ENCODE measurements around the gene NELFE. TPM values are rescaled to one million over a fixed set of nuclear protein-coding genes. Genes with fewer than 3 reads are reported as not detected.

The NELFE gene
- total RNA-seq, 1 experiment from 2014 or later = 90.7 TPM

DNA sequence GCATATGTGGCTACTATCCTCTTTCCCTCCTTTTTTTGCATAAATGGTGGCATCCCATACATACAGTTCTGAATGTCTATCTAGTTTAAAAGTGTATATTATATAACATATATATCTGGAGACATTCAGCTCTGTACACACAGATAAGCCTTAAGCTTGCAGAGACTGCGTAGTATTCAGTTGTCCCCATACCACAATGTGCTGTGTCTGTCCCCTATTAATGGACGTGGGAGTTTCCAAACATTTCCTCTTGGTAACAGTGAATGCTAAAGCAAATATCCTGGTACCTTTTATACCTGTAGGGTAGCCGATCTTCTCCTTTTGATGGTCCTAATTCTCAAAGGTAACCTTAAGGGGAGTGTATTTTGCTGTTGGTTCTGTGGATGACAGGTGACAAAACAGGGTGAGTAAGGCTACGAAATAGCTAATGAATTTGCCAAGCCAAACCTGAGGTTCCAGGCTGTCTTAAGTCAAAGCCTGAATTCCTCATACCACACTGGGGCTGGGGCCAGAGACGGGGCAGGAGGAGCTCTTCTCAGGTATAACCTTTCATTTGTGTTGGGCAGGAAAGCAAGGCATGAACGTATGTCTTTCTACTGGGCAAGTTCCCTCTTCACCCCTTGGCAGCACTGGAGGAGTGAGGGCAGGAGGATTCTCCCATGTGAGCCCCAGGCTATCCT is 39.0 kb downstream of the NELFE start:
- Mint-ChIP-seq H3K27me3 (ENCODE audit: insufficient read depth, unreplicated experiment) (no peaks in the 10 kb centered on the region), H3K36me3 (ENCODE audit: insufficient read depth, unreplicated experiment) (no peaks in the 10 kb centered on the region), H3K4me3 (ENCODE audit: unreplicated experiment) (no peak overlapping the region), H3K27ac (ENCODE audit: low read depth, unreplicated experiment) (no peak overlapping the region), H3K4me1 (ENCODE audit: insufficient read depth, unreplicated experiment) (peaks cover 6% of the 10 kb centered on the region), H3K9me3 (ENCODE audit: unreplicated experiment) (no peaks in the 10 kb centered on the region)
- POLR2A ChIA-PET = interaction anchor here (0.6 to 0.8 kb wide), 4 partner anchors 13 to 268 kb away, joined by 3 to 5 read pairs (median 3); no protein-coding TSS in a partner anchor
- CTCF ChIA-PET = interaction anchor here (0.6 kb wide), 1 partner anchor 92 kb away, joined by 3 read pairs; the partner anchor contains the start of gene HSPA1B
- intact Hi-C loops (cut with micrococcal nuclease) = no loop called here
- BruUV-seq (replicated peaks) = no TSS peak
- no peak for DNase-seq (ENCODE audit: unreplicated experiment)
- TF ChIP-seq, protein P1, sequence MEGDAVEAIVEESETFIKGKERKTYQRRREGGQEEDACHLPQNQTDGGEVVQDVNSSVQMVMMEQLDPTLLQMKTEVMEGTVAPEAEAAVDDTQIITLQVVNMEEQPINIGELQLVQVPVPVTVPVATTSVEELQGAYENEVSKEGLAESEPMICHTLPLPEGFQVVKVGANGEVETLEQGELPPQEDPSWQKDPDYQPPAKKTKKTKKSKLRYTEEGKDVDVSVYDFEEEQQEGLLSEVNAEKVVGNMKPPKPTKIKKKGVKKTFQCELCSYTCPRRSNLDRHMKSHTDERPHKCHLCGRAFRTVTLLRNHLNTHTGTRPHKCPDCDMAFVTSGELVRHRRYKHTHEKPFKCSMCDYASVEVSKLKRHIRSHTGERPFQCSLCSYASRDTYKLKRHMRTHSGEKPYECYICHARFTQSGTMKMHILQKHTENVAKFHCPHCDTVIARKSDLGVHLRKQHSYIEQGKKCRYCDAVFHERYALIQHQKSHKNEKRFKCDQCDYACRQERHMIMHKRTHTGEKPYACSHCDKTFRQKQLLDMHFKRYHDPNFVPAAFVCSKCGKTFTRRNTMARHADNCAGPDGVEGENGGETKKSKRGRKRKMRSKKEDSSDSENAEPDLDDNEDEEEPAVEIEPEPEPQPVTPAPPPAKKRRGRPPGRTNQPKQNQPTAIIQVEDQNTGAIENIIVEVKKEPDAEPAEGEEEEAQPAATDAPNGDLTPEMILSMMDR (IDR thresholded peaks at IDR 0.05; ENCODE audit: unreplicated experiment) = no peak

DNA sequence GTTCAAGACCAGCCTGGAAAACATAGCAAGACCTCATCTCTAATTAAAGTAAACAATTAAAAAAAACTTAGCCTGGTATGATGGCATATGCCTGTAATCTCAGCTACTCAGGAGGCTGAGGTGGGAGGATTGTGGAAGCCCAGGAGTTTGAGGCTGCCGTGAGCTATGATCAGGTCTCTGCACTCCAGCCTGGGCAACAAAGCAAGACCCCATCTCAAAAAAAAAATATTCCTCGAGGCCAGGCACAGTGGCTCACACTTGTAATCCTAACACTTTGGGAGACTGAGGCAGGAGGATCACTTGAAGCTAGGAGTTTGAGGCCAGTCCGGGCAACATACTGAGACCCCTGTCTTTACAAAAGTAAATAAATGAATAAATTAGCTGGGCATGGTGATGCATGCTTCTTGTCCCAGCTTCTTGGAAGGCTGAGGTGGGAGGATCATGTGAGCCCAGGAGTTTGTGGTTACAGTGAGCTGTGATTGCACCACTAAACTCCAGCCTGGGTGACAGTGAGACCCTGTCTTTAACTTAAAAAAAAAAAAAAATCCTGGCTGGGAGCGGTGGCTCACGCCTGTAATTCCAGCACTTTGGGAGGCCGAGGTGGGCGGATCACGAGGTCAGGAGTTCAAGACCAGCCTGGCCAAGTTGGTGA is 40.6 kb downstream of the NELFE start:
- TF ChIP-seq, protein P1 (IDR thresholded peaks at IDR 0.05; ENCODE audit: unreplicated experiment) = no peak
- Mint-ChIP-seq H3K27ac (ENCODE audit: low read depth, unreplicated experiment) (no peak overlapping the region), H3K27me3 (ENCODE audit: insufficient read depth, unreplicated experiment) (no peaks in the 10 kb centered on the region), H3K9me3 (ENCODE audit: unreplicated experiment) (no peaks in the 10 kb centered on the region), H3K36me3 (ENCODE audit: insufficient read depth, unreplicated experiment) (no peaks in the 10 kb centered on the region), H3K4me1 (ENCODE audit: insufficient read depth, unreplicated experiment) (peaks cover 6% of the 10 kb centered on the region), H3K4me3 (ENCODE audit: unreplicated experiment) (no peak overlapping the region)
- intact Hi-C loops (cut with micrococcal nuclease) = no loop called here
- no TSS peak for BruUV-seq (replicated peaks)
- no peak for DNase-seq (ENCODE audit: unreplicated experiment)
- ChIA-PET CTCF (interaction anchor here (0.6 to 1.4 kb wide), 4 partner anchors 20 to 371 kb away, joined by 3 to 8 read pairs (median 3); partner anchors contain the start of gene NFKBIL1), POLR2A (interaction anchor here (0.6 to 1.7 kb wide), 8 partner anchors 10 to 376 kb away, joined by 3 to 6 read pairs (median 4); partner anchors contain the start of genes CFB and DDX39B)

DNA sequence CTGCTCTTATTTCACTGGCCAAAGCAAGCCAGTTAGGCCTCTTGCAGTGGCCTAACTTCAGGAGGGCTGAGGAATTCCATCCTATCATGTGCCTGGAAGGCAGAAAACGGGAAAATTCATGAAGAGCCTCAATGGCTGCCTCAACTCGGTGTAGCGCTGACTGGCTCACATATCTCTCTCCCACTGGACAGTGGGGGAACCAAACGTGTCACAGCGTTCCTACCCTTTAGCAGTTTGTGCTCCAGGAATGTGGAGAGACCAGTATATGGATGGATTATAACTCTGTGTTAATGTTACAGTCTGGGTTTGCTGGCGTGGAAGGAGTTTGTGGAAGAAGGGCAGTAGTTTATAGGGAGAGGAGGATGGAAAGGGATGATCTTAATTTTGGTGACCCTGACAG is 43.0 kb downstream of the NELFE start:
- no peak overlapping the region for H3K27ac Mint-ChIP-seq (ENCODE audit: low read depth, unreplicated experiment)
- ChIA-PET POLR2A (interaction anchor here (0.8 to 1.2 kb wide), 2 partner anchors 30 to 163 kb away, joined by 4 to 6 read pairs; partner anchors contain the start of gene CFB), CTCF (no interaction called here)
- TF ChIP-seq, protein P1 (IDR thresholded peaks at IDR 0.05; ENCODE audit: unreplicated experiment) = no peak
- intact Hi-C loops (cut with micrococcal nuclease) = no loop called here
- no TSS peak for BruUV-seq (replicated peaks)
- H3K36me3 Mint-ChIP-seq (ENCODE audit: insufficient read depth, unreplicated experiment) = no peaks in the 10 kb centered on the region
- DNase-seq (ENCODE audit: unreplicated experiment) = no peak
- H3K4me3 Mint-ChIP-seq (ENCODE audit: unreplicated experiment) = no peak overlapping the region
- no peaks in the 10 kb centered on the region for H3K27me3 Mint-ChIP-seq (ENCODE audit: insufficient read depth, unreplicated experiment)
- peaks cover 6% of the 10 kb centered on the region for H3K4me1 Mint-ChIP-seq (ENCODE audit: insufficient read depth, unreplicated experiment)
- no peaks in the 10 kb centered on the region for H3K9me3 Mint-ChIP-seq (ENCODE audit: unreplicated experiment)

DNA sequence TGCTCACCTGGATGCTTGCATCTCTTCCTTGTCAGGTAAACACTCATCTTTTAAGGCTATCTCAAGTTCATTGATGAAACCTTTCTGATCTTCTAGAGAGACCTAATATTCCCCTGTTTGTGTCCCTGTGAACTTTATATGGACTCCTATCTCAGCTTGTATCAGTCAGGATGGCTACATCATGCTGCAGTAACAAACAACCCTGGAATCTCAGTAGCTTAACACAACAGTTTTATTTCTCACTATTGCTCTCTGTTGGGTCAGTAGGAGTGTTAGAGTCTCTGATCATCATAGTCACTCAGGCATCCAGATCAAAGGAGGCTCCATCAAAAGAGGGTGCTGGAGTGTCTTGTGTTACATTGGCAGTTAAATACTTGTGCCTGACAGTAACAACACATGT is 43.4 kb downstream of the NELFE start:
- no peaks in the 10 kb centered on the region for H3K27me3 Mint-ChIP-seq (ENCODE audit: insufficient read depth, unreplicated experiment)
- TF ChIP-seq, protein P1 (IDR thresholded peaks at IDR 0.05; ENCODE audit: unreplicated experiment) = no peak
- no peaks in the 10 kb centered on the region for H3K9me3 Mint-ChIP-seq (ENCODE audit: unreplicated experiment)
- H3K4me1 Mint-ChIP-seq (ENCODE audit: insufficient read depth, unreplicated experiment) = peaks cover 6% of the 10 kb centered on the region
- no peak overlapping the region for H3K4me3 Mint-ChIP-seq (ENCODE audit: unreplicated experiment)
- ChIA-PET POLR2A (interaction anchor here (0.8 to 1.2 kb wide), 3 partner anchors 17 to 163 kb away, joined by 4 to 6 read pairs (median 5); partner anchors contain the start of gene CFB), CTCF (no interaction called here)
- H3K27ac Mint-ChIP-seq (ENCODE audit: low read depth, unreplicated experiment) = no peak overlapping the region
- no peaks in the 10 kb centered on the region for H3K36me3 Mint-ChIP-seq (ENCODE audit: insufficient read depth, unreplicated experiment)
- BruUV-seq (replicated peaks) = no TSS peak
- DNase-seq (ENCODE audit: unreplicated experiment) = no peak
- intact Hi-C loops (cut with micrococcal nuclease) = no loop called here

All from MCF 10A (cell line).